ENCODE data around the gene PLAA. TPM values are rescaled to one million over a fixed set of nuclear protein-coding genes. Genes with fewer than 3 reads are reported as not detected.

Gene PLAA
- total and polyA plus RNA-seq, 10 of the 15 experiments (the other 5 are each of a cell fraction or from before 2014, with no cell fraction given), result 5.6 to 42.4 (median 34.1) TPM

GRCh38 chr9:26892251-26893029 lies 54.6 kb downstream of the PLAA start, which contains the start of gene CAAP1 (continued):
- TF ChIP-seq REST (IDR thresholded peaks at IDR 0.05; ENCODE audit: low read depth, low read length) (0 out of 2 replicates have a peak, but pooled peaks have one; percentile 16), EP300 (IDR thresholded peaks at IDR 0.05; ENCODE audit: borderline replicate concordance in 1 of 2, control insufficient read depth in 1 of 2, low read depth in 2 of 2, low read length in 2 of 2) (peak in 1 of 2 experiments; percentile 15; a peak in 1 of 4 replicates), BHLHE40 (IDR thresholded peaks at IDR 0.05; ENCODE audit: borderline replicate concordance in 1 of 2, low read depth in 2 of 2, low read length in 1 of 2) (peak; percentile 65 to 75; a peak in 3 of 4 replicates), RBBP5 (conservative IDR thresholded peaks at IDR 0.05) (peak; percentile 90; the same call in 1 of the 2 replicates), POLR2AphosphoS2 (IDR thresholded peaks at IDR 0.05; ENCODE audit: low read depth, low read length) (peak; percentile 93), SIX5 (IDR thresholded peaks at IDR 0.05; ENCODE audit: low read depth, low read length, severe bottlenecking) (peak; percentile 63), RB1 (IDR thresholded peaks at IDR 0.05; ENCODE audit: borderline replicate concordance) (peak; percentile 44; the same call in 1 of the 2 replicates), RELB (IDR thresholded peaks at IDR 0.05; ENCODE audit: low read depth) (peak; percentile 94), ZNF384 (IDR thresholded peaks at IDR 0.05; ENCODE audit: borderline replicate concordance, low read depth, low read length) (no peak), ZBTB40 (IDR thresholded peaks at IDR 0.05; ENCODE audit: borderline replicate concordance) (peak; percentile 94), RAD21 (IDR thresholded peaks at IDR 0.05; ENCODE audit: insufficient read depth, low read depth, low read length) (peak; percentile 42), RELA (IDR thresholded peaks at IDR 0.05; ENCODE audit: borderline replicate concordance, partially characterized antibody) (no peak), ZNF217 (IDR thresholded peaks at IDR 0.05) (no peak), IRF5 (IDR thresholded peaks at IDR 0.05; ENCODE audit: borderline replicate concordance) (no peak), ZNF274 (IDR thresholded peaks at IDR 0.05; ENCODE audit: insufficient read depth, insufficient read length) (no peak), CREB1 (IDR thresholded peaks at IDR 0.05; ENCODE audit: low read depth) (peak; percentile 99), SUPT20H (IDR thresholded peaks at IDR 0.05; ENCODE audit: borderline replicate concordance, control insufficient read depth, low read depth, low read length) (no peak)
